ENCODE data around the gene PTPRG. TPM values are rescaled to one million over a fixed set of nuclear protein-coding genes. Genes with fewer than 3 reads are reported as not detected.
"Not testable (repeated sequence)": the region's sequence is repeated elsewhere in the genome, so short reads cannot be mapped to it uniquely, and the experiment has no call there.

Gene PTPRG
- total RNA-seq, 4 donors from 2014 or later: 8.4 to 37.3 (median 14.9) TPM

- WGBS, 2 donors: 94% methylated on average over 3 of the region's 3 CpGs
- no peak for TF ChIP-seq POLR2A (IDR thresholded peaks at IDR 0.05)
- TF ChIP-seq, protein P1, sequence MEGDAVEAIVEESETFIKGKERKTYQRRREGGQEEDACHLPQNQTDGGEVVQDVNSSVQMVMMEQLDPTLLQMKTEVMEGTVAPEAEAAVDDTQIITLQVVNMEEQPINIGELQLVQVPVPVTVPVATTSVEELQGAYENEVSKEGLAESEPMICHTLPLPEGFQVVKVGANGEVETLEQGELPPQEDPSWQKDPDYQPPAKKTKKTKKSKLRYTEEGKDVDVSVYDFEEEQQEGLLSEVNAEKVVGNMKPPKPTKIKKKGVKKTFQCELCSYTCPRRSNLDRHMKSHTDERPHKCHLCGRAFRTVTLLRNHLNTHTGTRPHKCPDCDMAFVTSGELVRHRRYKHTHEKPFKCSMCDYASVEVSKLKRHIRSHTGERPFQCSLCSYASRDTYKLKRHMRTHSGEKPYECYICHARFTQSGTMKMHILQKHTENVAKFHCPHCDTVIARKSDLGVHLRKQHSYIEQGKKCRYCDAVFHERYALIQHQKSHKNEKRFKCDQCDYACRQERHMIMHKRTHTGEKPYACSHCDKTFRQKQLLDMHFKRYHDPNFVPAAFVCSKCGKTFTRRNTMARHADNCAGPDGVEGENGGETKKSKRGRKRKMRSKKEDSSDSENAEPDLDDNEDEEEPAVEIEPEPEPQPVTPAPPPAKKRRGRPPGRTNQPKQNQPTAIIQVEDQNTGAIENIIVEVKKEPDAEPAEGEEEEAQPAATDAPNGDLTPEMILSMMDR (IDR thresholded peaks at IDR 0.05): no peak
- no peak overlapping the region for H3K4me3 ChIP-seq (ENCODE audit: low read depth, poor library complexity, severe bottlenecking)
- no peak for DNase-seq (ENCODE audit: low spot score in 2 of 2)
- intact Hi-C loops (cut with DNase I; ENCODE audit: low total_unique reads): no loop called here
Measured at GRCh38 chr3:61535826-61536225, 25.5 kb upstream of the PTPRG start.

DNA sequence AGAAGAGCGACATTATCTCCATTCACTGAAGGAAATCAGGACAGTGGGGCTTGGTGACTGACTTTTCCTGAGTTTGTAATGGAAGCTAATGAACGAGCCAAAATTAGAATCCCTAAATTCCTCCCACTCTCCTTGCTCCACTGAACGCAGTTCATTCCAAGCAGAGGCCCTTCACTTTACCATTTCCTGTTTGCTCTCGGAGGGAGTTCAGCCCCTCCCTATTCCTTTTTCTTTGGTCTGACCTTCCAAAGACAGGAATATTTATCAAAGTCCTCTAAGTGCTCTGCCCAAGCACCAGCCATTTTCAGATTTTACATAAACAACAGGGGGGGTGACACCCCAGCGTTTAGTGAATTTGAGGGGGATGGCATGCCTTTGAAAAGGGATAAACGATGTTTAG, 24.0 kb upstream of the PTPRG start:
- 52 to 57% methylated on average over 6 of the region's 6 CpGs for WGBS, 2 donors
- TF ChIP-seq, protein P1 (IDR thresholded peaks at IDR 0.05): no peak
- no peak overlapping the region for H3K4me3 ChIP-seq (ENCODE audit: low read depth, poor library complexity, severe bottlenecking)
- DNase-seq (ENCODE audit: low spot score in 2 of 2): no peak
- intact Hi-C loops (cut with DNase I; ENCODE audit: low total_unique reads): no loop called here

- no peak for DNase-seq (ENCODE audit: low spot score in 2 of 2)
- no peak overlapping the region for H3K4me3 ChIP-seq (ENCODE audit: low read depth, poor library complexity, severe bottlenecking)
- WGBS, 2 donors: 78 to 81% methylated on average over 5 of the region's 5 CpGs
- TF ChIP-seq, protein P1 (IDR thresholded peaks at IDR 0.05): no peak
- TF ChIP-seq POLR2A (IDR thresholded peaks at IDR 0.05): no peak
- intact Hi-C loops (cut with DNase I; ENCODE audit: low total_unique reads): no loop called here
Measured at GRCh38 chr3:61538486-61538885, 22.9 kb upstream of the PTPRG start.

DNA sequence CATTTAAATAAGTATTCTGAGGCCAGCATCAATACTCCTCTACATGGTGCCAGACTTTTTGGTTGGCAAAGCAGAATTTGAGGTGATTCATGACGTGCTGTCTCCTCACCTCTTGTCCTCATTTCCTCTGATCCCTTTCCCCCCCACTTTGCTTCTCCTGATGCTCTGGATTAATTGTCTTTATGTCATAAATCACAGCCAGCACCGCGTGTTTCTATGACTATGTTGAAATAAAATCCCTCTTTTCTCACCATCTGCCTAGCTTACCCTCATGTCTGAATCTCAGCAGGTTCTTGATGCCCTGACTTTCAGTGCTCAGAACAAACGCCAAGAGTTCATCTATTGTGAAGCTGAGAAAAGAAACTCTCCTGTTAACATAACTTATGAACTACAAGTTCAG, 19.7 kb upstream of the PTPRG start:
- DNase-seq (ENCODE audit: low spot score in 2 of 2): no peak
- no peak overlapping the region for H3K4me3 ChIP-seq (ENCODE audit: low read depth, poor library complexity, severe bottlenecking)
- TF ChIP-seq, protein P1 (IDR thresholded peaks at IDR 0.05): no peak
- no peak for TF ChIP-seq POLR2A (IDR thresholded peaks at IDR 0.05)
- 32 to 47% methylated on average over 4 of the region's 4 CpGs for WGBS, 2 donors
- intact Hi-C loops (cut with DNase I; ENCODE audit: low total_unique reads): no loop called here

DNA sequence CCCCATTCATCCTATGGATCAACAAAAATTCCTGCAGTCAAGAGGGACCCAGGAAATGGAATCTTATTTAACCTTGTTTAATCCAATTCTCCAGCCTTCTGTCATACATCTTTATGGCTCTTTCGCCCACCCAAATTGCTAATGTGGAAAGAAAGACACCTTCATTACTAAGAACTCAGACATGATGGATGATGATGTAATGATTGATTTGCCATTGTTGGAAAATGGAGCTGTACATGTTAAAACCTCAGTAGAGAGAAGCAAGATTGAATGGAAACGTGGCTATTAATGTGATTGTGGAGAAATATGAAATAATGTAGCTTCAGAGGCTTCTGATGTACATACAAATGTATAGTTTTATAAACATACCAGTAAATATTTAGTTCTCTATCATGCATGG, 15.7 kb upstream of the PTPRG start:
- TF ChIP-seq POLR2A (IDR thresholded peaks at IDR 0.05): no peak
- TF ChIP-seq, protein P1 (IDR thresholded peaks at IDR 0.05): no peak
- intact Hi-C loops (cut with DNase I; ENCODE audit: low total_unique reads): no loop called here
- H3K4me3 ChIP-seq (ENCODE audit: low read depth, poor library complexity, severe bottlenecking): no peak overlapping the region
- WGBS, 2 donors: 73% methylated on average over 2 of the region's 2 CpGs
- no peak for DNase-seq (ENCODE audit: low spot score in 2 of 2)

DNA sequence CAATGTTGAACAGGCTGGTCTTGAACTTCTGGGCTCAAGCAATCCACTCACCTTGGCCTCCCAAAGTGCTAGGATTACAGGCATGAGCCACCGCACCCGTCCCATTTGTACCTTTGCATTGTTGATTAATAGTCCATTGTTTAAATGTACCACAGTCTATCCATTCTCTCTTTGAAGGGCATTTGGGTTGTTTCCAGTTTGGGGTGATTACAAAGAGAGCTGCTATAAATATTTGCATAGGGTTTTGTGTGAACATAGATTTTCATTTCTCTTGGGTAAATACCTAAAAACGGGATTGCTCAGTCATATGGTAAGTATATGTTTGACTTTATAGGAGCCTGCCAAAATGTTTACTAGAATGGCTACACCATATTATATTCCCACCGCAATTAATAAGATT, 13.7 kb upstream of the PTPRG start:
- WGBS, 2 donors: 76 to 80% methylated on average over 4 of the region's 4 CpGs
- DNase-seq (ENCODE audit: low spot score in 2 of 2): no peak
- TF ChIP-seq, protein P1 (IDR thresholded peaks at IDR 0.05): no peak
- TF ChIP-seq POLR2A (IDR thresholded peaks at IDR 0.05): no peak
- no peak overlapping the region for H3K4me3 ChIP-seq (ENCODE audit: low read depth, poor library complexity, severe bottlenecking)
- intact Hi-C loops (cut with DNase I; ENCODE audit: low total_unique reads): no loop called here

DNA sequence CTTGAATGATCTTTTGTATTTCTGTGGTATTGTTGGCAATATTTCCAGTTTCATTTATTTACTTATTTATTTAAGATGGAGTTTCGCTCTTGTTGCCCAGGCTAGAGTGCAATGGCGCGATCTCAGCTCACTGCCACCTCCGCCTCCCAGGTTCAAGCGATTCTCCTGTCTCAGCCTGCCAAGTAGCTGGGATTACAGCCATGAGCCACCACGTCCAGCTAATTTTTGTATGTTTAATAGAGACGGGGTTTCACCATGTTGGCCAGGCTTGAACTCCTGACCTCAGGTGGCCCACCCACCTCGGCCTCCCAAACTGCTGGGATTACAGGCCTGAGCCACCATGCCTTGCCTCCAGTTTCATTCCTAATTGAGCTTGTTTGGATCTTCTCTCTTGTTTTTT, 8.7 kb upstream of the PTPRG start:
- WGBS, 2 donors: 88% methylated on average over 8 of the region's 8 CpGs
- H3K4me3 ChIP-seq (ENCODE audit: low read depth, poor library complexity, severe bottlenecking); DNase-seq (ENCODE audit: low spot score in 2 of 2); intact Hi-C loops (cut with DNase I; ENCODE audit: low total_unique reads): not testable (repeated sequence)
